ENCODE results near the gene DTNA. TPM values are rescaled to one million over a fixed set of nuclear protein-coding genes. Genes with fewer than 3 reads are reported as not detected.

Gene DTNA
- total and polyA plus RNA-seq, 2 of the 8 experiments (the other 6 are each of a cell fraction or from before 2014, with no cell fraction given): 30.2 to 32.7 TPM

GRCh38 chr18:34880403-34880802 is 170.3 kb downstream of the DTNA start:
- no peak overlapping the region for H2AFZ ChIP-seq (ENCODE audit: low read length)
- H4K20me1 ChIP-seq (replicated peaks in 1 of 2; ENCODE audit: control insufficient read depth in 1 of 2, insufficient read depth in 2 of 2, low read length in 2 of 2): no peaks in the 10 kb centered on the region
- H3K36me3 ChIP-seq (ENCODE audit: control insufficient read depth in 2 of 4, insufficient read depth in 4 of 4, low read length in 3 of 4): peaks cover 0 to 6% (median 0%) of the 10 kb centered on the region in 4 experiments; a peak in 2 of 8 replicates
- H3K4me2 ChIP-seq (ENCODE audit: insufficient read depth in 1 of 2, low read depth in 2 of 2, low read length in 2 of 2): no peak overlapping the region
- H3K9ac ChIP-seq (replicated peaks in 1 of 4; ENCODE audit: extremely low read depth in 1 of 4, low read depth in 3 of 4, low read length in 3 of 4): no peak overlapping the region
- no peaks in the 10 kb centered on the region for H3K9me3 ChIP-seq (ENCODE audit: insufficient read depth in 2 of 2, low read depth in 1 of 2, low read length in 1 of 2)
- ChIA-PET CTCF (ENCODE audit: partially characterized antibody) (interaction anchor here (0.6 to 2.4 kb wide), 7 partner anchors 9 to 300 kb away, joined by 3 to 9 read pairs (median 4); no protein-coding TSS in a partner anchor), POLR2A (ENCODE audit: partially characterized antibody) (no interaction called here)
- TF ChIP-seq TAF1 (IDR thresholded peaks at IDR 0.05; ENCODE audit: low read depth, low read length) (no peak), YY1 (IDR thresholded peaks at IDR 0.05; ENCODE audit: low read depth, low read length) (no peak), TCF12 (IDR thresholded peaks at IDR 0.05; ENCODE audit: low read depth, low read length) (no peak), RNF2 (IDR thresholded peaks at IDR 0.05; ENCODE audit: borderline replicate concordance, low read depth, low read length, missing control alignments, poor library complexity, severe bottlenecking) (no peak), EP300 (IDR thresholded peaks at IDR 0.05; ENCODE audit: borderline replicate concordance in 1 of 2, low read depth in 2 of 2, low read length in 2 of 2) (no peak), GABPA (IDR thresholded peaks at IDR 0.05; ENCODE audit: borderline replicate concordance, insufficient read depth, low read length) (no peak), SP4 (IDR thresholded peaks at IDR 0.05; ENCODE audit: low read length) (no peak), RFX5 (IDR thresholded peaks at IDR 0.05; ENCODE audit: borderline replicate concordance, low read depth, low read length) (no peak), POU5F1 (IDR thresholded peaks at IDR 0.05; ENCODE audit: low read depth, low read length) (no peak), GTF2F1 (IDR thresholded peaks at IDR 0.05; ENCODE audit: borderline replicate concordance, low read depth, low read length) (no peak)
- H4K8ac ChIP-seq (ENCODE audit: extremely low read depth, insufficient read depth, low read length): no peak overlapping the region
- no peak overlapping the region for H3K4ac ChIP-seq (replicated peaks; ENCODE audit: insufficient read length, low read depth, low read length)
- H4K91ac ChIP-seq (replicated peaks; ENCODE audit: insufficient read length, low read length): no peak overlapping the region
- no peak overlapping the region for H2BK5ac ChIP-seq (ENCODE audit: low read depth, low read length)
- H3K79me1 ChIP-seq (ENCODE audit: low read depth, low read length): no peaks in the 10 kb centered on the region
- no peak overlapping the region for H2BK15ac ChIP-seq (ENCODE audit: low read length)
- H3K23ac ChIP-seq (ENCODE audit: insufficient read length): no peak overlapping the region
- no peak for DNase-seq (ENCODE audit: low read depth in 1 of 2, low spot score in 2 of 2)
- no peak overlapping the region for H2BK20ac ChIP-seq (ENCODE audit: low read length)
- H3K18ac ChIP-seq (ENCODE audit: extremely low read depth, low read length): no peak overlapping the region
- no peak overlapping the region for H2BK12ac ChIP-seq (ENCODE audit: low read depth, low read length)
- H3K27me3 ChIP-seq (replicated peaks in 1 of 4; ENCODE audit: control insufficient read depth in 3 of 4, extremely low read depth in 1 of 4, insufficient read depth in 3 of 4, low read length in 3 of 4): no peaks in the 10 kb centered on the region
- H4K5ac ChIP-seq (ENCODE audit: insufficient read length, low read depth, low read length): no peak overlapping the region
- no peaks in the 10 kb centered on the region for H3K4me1 ChIP-seq (replicated peaks in 1 of 4; ENCODE audit: control insufficient read depth in 3 of 4, insufficient read depth in 4 of 4, low read length in 3 of 4)
- no peak overlapping the region for H3K27ac ChIP-seq (ENCODE audit: low read depth, low read length)
- H3K23me2 ChIP-seq (ENCODE audit: low read depth, low read length): no peaks in the 10 kb centered on the region
- H3K56ac ChIP-seq (replicated peaks; ENCODE audit: insufficient read length, low read depth, low read length): no peak overlapping the region
- H2BK120ac ChIP-seq (replicated peaks; ENCODE audit: low read depth, low read length): no peak overlapping the region
- no peaks in the 10 kb centered on the region for H3K79me2 ChIP-seq (ENCODE audit: control insufficient read depth in 1 of 2, insufficient read depth in 2 of 2, low read length in 2 of 2)
- no peak overlapping the region for H3K14ac ChIP-seq (ENCODE audit: insufficient read length)
- 88% methylated on average over 1 of the region's 1 CpG; no CpG with 5 or more reads in 1 of the 2 experiments for WGBS, 2 experiments (ENCODE audit: extremely low coverage in 1 of 2, insufficient coverage in 1 of 2, insufficient read length in 1 of 2, insufficient replicate concordance in 2 of 2, low coverage in 1 of 2, low lambda C conversion rate in 2 of 2, missing lambda C conversion rate in 1 of 2)
- H2AK5ac ChIP-seq (ENCODE audit: low read depth, low read length): no peak overlapping the region
- no peak for FAIRE-seq
- H3K4me3 ChIP-seq (ENCODE audit: extremely low read depth in 1 of 4, insufficient read depth in 2 of 4, low read depth in 3 of 4, low read length in 4 of 4): no peak overlapping the region
